GM18505 (cell line): ENCODE data around the gene C1QL4.
A peak's percentile ranks its signal among the peaks of the same experiment; 100 is the strongest.

Experiments used
- ATAC-seq: cut with Tn5 transposase; IDR thresholded peaks from one replicate; pipeline ENCODE4 v1.9.1; 2021; ENCODE audit not compliant: unreplicated experiment
- POLR2A ChIP-seq: IDR thresholded peaks from 4 replicates; pipeline ENCODE4 v1.6.1; 2011; ENCODE audit warnings: borderline replicate concordance; ENCODE audit not compliant: insufficient read depth, insufficient read length; ENCODE audit errors: extremely low read depth

Gene C1QL4

GRCh38 chr12:49362077-49362476 is 25.1 kb upstream of the C1QL4 start:
- TF ChIP-seq POLR2A, result no peak
- no peak for ATAC-seq

GRCh38 chr12:49359671-49360070 is 22.7 kb upstream of the C1QL4 start:
- no peak for ATAC-seq
- no peak for TF ChIP-seq POLR2A

GRCh38 chr12:49358483-49359141 is 21.6 kb upstream of the C1QL4 start:
- ATAC-seq, result no peak
- TF ChIP-seq POLR2A, result no peak

- ATAC-seq, result no peak
- no peak for TF ChIP-seq POLR2A
These were observed 20.2 kb upstream of the C1QL4 start for GRCh38 chr12:49357103-49357678.

- no peak for TF ChIP-seq POLR2A
- ATAC-seq, result no peak
These were observed 18.9 kb upstream of the C1QL4 start for GRCh38 chr12:49355913-49356312.

GRCh38 chr12:49352351-49352750 is 15.4 kb upstream of the C1QL4 start:
- no peak for ATAC-seq
- no peak for TF ChIP-seq POLR2A

- no peak for ATAC-seq
- TF ChIP-seq POLR2A, result no peak
These were observed 12.3 kb upstream of the C1QL4 start for GRCh38 chr12:49349266-49349665.

GRCh38 chr12:49348781-49349180 is 11.8 kb upstream of the C1QL4 start:
- TF ChIP-seq POLR2A, result no peak
- no peak for ATAC-seq

GRCh38 chr12:49347311-49348193 is 10.6 kb upstream of the C1QL4 start:
- no peak for TF ChIP-seq POLR2A
- ATAC-seq, result no peak

GRCh38 chr12:49346659-49347310 is 9.8 kb upstream of the C1QL4 start, which contains the start of gene DNAJC22:
DNAJC22 (plus strand) TSS chr12:49346888; CDS start chr12:49348873, 1,985 bp downstream.
- TF ChIP-seq POLR2A, result no peak
- no peak for ATAC-seq

- ATAC-seq, result no peak
- TF ChIP-seq POLR2A, result no peak
These were observed 9.1 kb upstream of the C1QL4 start for GRCh38 chr12:49345825-49346658.

- peak; percentile 41 for ATAC-seq
- no peak for TF ChIP-seq POLR2A
These were observed 8.2 kb upstream of the C1QL4 start for GRCh38 chr12:49345051-49345824.

GRCh38 chr12:49344486-49345050 is 7.6 kb upstream of the C1QL4 start:
- TF ChIP-seq POLR2A, result no peak
- no peak for ATAC-seq
